ENCODE measurements around the gene GNAT2. TPM values are rescaled to one million over a fixed set of nuclear protein-coding genes. Genes with fewer than 3 reads are reported as not detected.

Gene GNAT2
- total RNA-seq, 2 experiments from 2014 or later, result 0.81 to 0.88 TPM

- ChIA-PET CTCF (interaction anchor here (1.9 to 7.8 kb wide), 4 partner anchors 10 to 70 kb away, joined by 5 to 71 read pairs (median 20); no protein-coding TSS in a partner anchor), POLR2A (interaction anchor here (1.1 kb wide), 1 partner anchor 18 kb away, joined by 3 read pairs; no protein-coding TSS in a partner anchor)
- intact Hi-C loops (cut with micrococcal nuclease), result no loop called here
- TF ChIP-seq CTCF (IDR thresholded peaks at IDR 0.05), result no peak
- no peak for DNase-seq
- no peaks in the 10 kb centered on the region for H3K9me3 Mint-ChIP-seq
- H3K27me3 Mint-ChIP-seq, result no peaks in the 10 kb centered on the region
- peaks cover 29% of the 10 kb centered on the region for H3K4me1 Mint-ChIP-seq (ENCODE audit: low read depth)
- H3K4me3 Mint-ChIP-seq, result no peak overlapping the region
- H3K27ac Mint-ChIP-seq, result no peak overlapping the region
- ATAC-seq, result no peak
- H3K36me3 Mint-ChIP-seq (ENCODE audit: low read depth), result peaks cover under 1% of the 10 kb centered on the region
Observed at GRCh38 chr1:109615879-109616278, 3.5 kb downstream of the GNAT2 start.

- ChIA-PET POLR2A (interaction anchor here (0.8 to 2.3 kb wide), 3 partner anchors 9 to 65 kb away, joined by 3 to 11 read pairs (median 4); partner anchors contain the start of gene GNAI3), CTCF (interaction anchor here (0.7 to 7.8 kb wide), 13 partner anchors 9 to 161 kb away, joined by 3 to 71 read pairs (median 4); no protein-coding TSS in a partner anchor)
- Mint-ChIP-seq H3K4me3 (no peak overlapping the region), H3K27ac (no peak overlapping the region), H3K36me3 (ENCODE audit: low read depth) (no peaks in the 10 kb centered on the region), H3K27me3 (no peaks in the 10 kb centered on the region), H3K4me1 (ENCODE audit: low read depth) (peaks cover 21% of the 10 kb centered on the region), H3K9me3 (no peaks in the 10 kb centered on the region)
- ATAC-seq (no peak), DNase-seq (no peak)
- TF ChIP-seq CTCF (IDR thresholded peaks at IDR 0.05), result no peak
- intact Hi-C loops (cut with micrococcal nuclease), result no loop called here
Observed at GRCh38 chr1:109613361-109614147, 5.9 kb downstream of the GNAT2 start.

GRCh38 chr1:109611308-109611990 lies 8.0 kb downstream of the GNAT2 start:
- no peaks in the 10 kb centered on the region for H3K27me3 Mint-ChIP-seq
- H3K27ac Mint-ChIP-seq, result no peak overlapping the region
- ATAC-seq, result no peak
- no peaks in the 10 kb centered on the region for H3K36me3 Mint-ChIP-seq (ENCODE audit: low read depth)
- ChIA-PET CTCF (interaction anchor here (1.3 to 7.8 kb wide), 3 partner anchors 10 to 27 kb away, joined by 4 to 71 read pairs (median 7); no protein-coding TSS in a partner anchor), POLR2A (interaction anchor here (0.5 to 0.7 kb wide), 2 partner anchors 15 to 729 kb away, joined by 3 read pairs; no protein-coding TSS in a partner anchor)
- peaks cover 7% of the 10 kb centered on the region for H3K4me1 Mint-ChIP-seq (ENCODE audit: low read depth)
- H3K4me3 Mint-ChIP-seq, result no peak overlapping the region
- DNase-seq, result no peak
- no peak for TF ChIP-seq CTCF (IDR thresholded peaks at IDR 0.05)
- H3K9me3 Mint-ChIP-seq, result no peaks in the 10 kb centered on the region
- intact Hi-C loops (cut with micrococcal nuclease), result no loop called here

GRCh38 chr1:109610609-109611307 lies 8.7 kb downstream of the GNAT2 start:
- no peaks in the 10 kb centered on the region for H3K4me1 Mint-ChIP-seq (ENCODE audit: low read depth)
- H3K27me3 Mint-ChIP-seq, result no peaks in the 10 kb centered on the region
- H3K9me3 Mint-ChIP-seq, result no peaks in the 10 kb centered on the region
- H3K27ac Mint-ChIP-seq, result no peak overlapping the region
- ChIA-PET POLR2A (no interaction called here), CTCF (interaction anchor here (1.3 to 7.8 kb wide), 2 partner anchors 20 to 28 kb away, joined by 4 to 71 read pairs; no protein-coding TSS in a partner anchor)
- DNase-seq (no peak), ATAC-seq (no peak)
- intact Hi-C loops (cut with micrococcal nuclease), result no loop called here
- no peaks in the 10 kb centered on the region for H3K36me3 Mint-ChIP-seq (ENCODE audit: low read depth)
- H3K4me3 Mint-ChIP-seq, result no peak overlapping the region
- no peak for TF ChIP-seq CTCF (IDR thresholded peaks at IDR 0.05)
